K562 (cell line): ENCODE results near the gene ACTL10. TPM values are rescaled to one million over a fixed set of nuclear protein-coding genes. Genes with fewer than 3 reads are reported as not detected.

Source experiments
- CCAR2 ChIP-seq: fragments of 200-400 bp; formaldehyde crosslinking; IDR thresholded peaks from 2 replicates; pipeline ENCODE4 v1.6.1; 2017; ENCODE audit warnings: mild to moderate bottlenecking, low read depth, low read length
- CREBBP ChIP-seq: IDR thresholded peaks from one replicate; pipeline ENCODE4 v1.6.1; 2012; ENCODE audit warnings: low read depth, mild to moderate bottlenecking, control low read depth, inconsistent platforms, low read length
- E2F5 ChIP-seq: sonication (generic); formaldehyde crosslinking; IDR thresholded peaks from 2 replicates; pipeline ENCODE4 v1.8.0; 2022; ENCODE audit warnings: mild to moderate bottlenecking, missing genetic modification reagents
- ELK3 ChIP-seq: fragments of 450-650 bp; formaldehyde crosslinking; IDR thresholded peaks from 2 replicates; pipeline ENCODE4 v1.4.0; 2020; ENCODE audit warnings: mild to moderate bottlenecking
- HDAC1 ChIP-seq, 2 experiments: fragments of 450-650 bp; IDR thresholded peaks; 2 replicates each; pipeline ENCODE4 v1.6.1; 2016 to 2017; ENCODE audit warnings: inconsistent platforms in 1 of 2, mild to moderate bottlenecking in 1 of 2, moderate library complexity in 1 of 2
- MITF ChIP-seq: IDR thresholded peaks from 2 replicates; pipeline ENCODE4 v1.6.1; 2014; ENCODE audit warnings: antibody characterized with exemption
- MYNN ChIP-seq, 2 experiments: sonication (generic); formaldehyde crosslinking in 1 of 2; IDR thresholded peaks; 2 replicates each; pipeline versions ENCODE4 v1.5.0 to v1.6.1; 2016 to 2020; ENCODE audit warnings: antibody characterized with exemption in 1 of 2, missing genetic modification reagents in 1 of 2
- NFE2L1 ChIP-seq: fragments of 450-650 bp; IDR thresholded peaks from 2 replicates; pipeline ENCODE4 v1.6.1; 2016; ENCODE audit warnings: missing genetic modification characterization, low read depth, mild to moderate bottlenecking, missing compliant biosample characterization, moderate library complexity, borderline replicate concordance
- NFXL1 ChIP-seq: fragments of 450-650 bp; formaldehyde crosslinking; IDR thresholded peaks from 2 replicates; pipeline ENCODE4 v1.4.0; 2021; ENCODE audit warnings: mild to moderate bottlenecking
- PCBP1 ChIP-seq: fragments of 200-400 bp; formaldehyde crosslinking; IDR thresholded peaks from 2 replicates; pipeline ENCODE4 v1.6.1; 2018; ENCODE audit warnings: mild to moderate bottlenecking, low read depth, low read length; ENCODE audit not compliant: poor library complexity, severe bottlenecking
- RBBP5 ChIP-seq: fragments of 200-600 bp; sonication (generic); IDR thresholded peaks from 2 replicates; pipeline ENCODE4 v1.6.1; 2012; ENCODE audit warnings: borderline replicate concordance, mild to moderate bottlenecking, low read length, control low read depth, inconsistent platforms; ENCODE audit not compliant: insufficient read depth, poor library complexity, severe bottlenecking
- SMAD4 ChIP-seq: fragments of 250-450 bp; sonication (Bioruptor Pico); conservative IDR thresholded peaks from 2 replicates; pipeline ENCODE4 v1.8.0; 2021; ENCODE audit warnings: inconsistent platforms, mild to moderate bottlenecking, moderate library complexity
- U2AF1 ChIP-seq: fragments of 200-400 bp; formaldehyde crosslinking; optimal IDR thresholded peaks from 2 replicates; pipeline ENCODE3; 2017; ENCODE audit warnings: mild to moderate bottlenecking, low read depth, low read length, moderate library complexity
- ZNF121 ChIP-seq: sonication (generic); formaldehyde crosslinking; conservative IDR thresholded peaks from 2 replicates; pipeline ENCODE4 v1.8.0; 2022; ENCODE audit warnings: missing genetic modification reagents
- ZNF184 ChIP-seq: sonication (generic); formaldehyde crosslinking; IDR thresholded peaks from 2 replicates; pipeline ENCODE4 v1.5.0; 2020; ENCODE audit warnings: missing genetic modification reagents
- ZNF217 ChIP-seq: sonication (generic); formaldehyde crosslinking; IDR thresholded peaks from 2 replicates; pipeline ENCODE4 v1.8.0; 2022; ENCODE audit warnings: mild to moderate bottlenecking, missing genetic modification reagents
- ZNF408 ChIP-seq: fragments of 250-450 bp; sonication (Bioruptor Pico); IDR thresholded peaks from 2 replicates; pipeline ENCODE4 v1.4.0; 2020; ENCODE audit warnings: low read depth, mild to moderate bottlenecking, moderate library complexity
- ZNF511 ChIP-seq: sonication (generic); formaldehyde crosslinking; IDR thresholded peaks from 2 replicates; pipeline ENCODE4 v1.8.0; 2022; ENCODE audit warnings: mild to moderate bottlenecking, missing genetic modification reagents
- ZNF79 ChIP-seq: fragments of 250-450 bp; sonication (Bioruptor Pico); IDR thresholded peaks from 2 replicates; pipeline ENCODE4 v1.4.0; 2020; ENCODE audit warnings: low read depth, mild to moderate bottlenecking, moderate library complexity
- polyA plus RNA-seq, 8 experiments: library from polyadenylated mRNA; depleted of rRNA in 4 of 8; stranded (reverse) in 5 of 8; unstranded in 3 of 8; fragments of >200 nt; fragmentation: Nextera tagmentation in 2 of 8; fragmentation: Illumina TruSeq in 1 of 8; extraction: Ambion mirVana in 2 of 8; extraction: Trizol in 1 of 8; gene quantifications; 2 replicates each; pipeline versions ENCODE4 v1.2.1 to v1.2.3, GENCODE V29; 2011 to 2014; ENCODE audit warnings: inconsistent platforms in 1 of 8, missing spikeins in 1 of 8
- total RNA-seq, 7 experiments: library from RNA; depleted of rRNA in 6 of 7; stranded (reverse); fragments of >200 nt in 6 of 7; fragmentation: Illumina TruSeq in 2 of 7; extraction: Trizol in 2 of 7; gene quantifications; 2 replicates each; pipeline versions ENCODE4 v1.2.1 to v1.2.3, GENCODE V29; 2011 to 2021; ENCODE audit warnings: low replicate concordance in 1 of 7
- TF ChIP-seq, protein P1 (sequence below): fragments of 250-450 bp; sonication (Bioruptor Pico); IDR thresholded peaks from 2 replicates; pipeline ENCODE4 v1.8.0; 2021; ENCODE audit warnings: mild to moderate bottlenecking, moderate library complexity
- TF ChIP-seq, protein P2 (sequence below): sonication (generic); formaldehyde crosslinking; IDR thresholded peaks from 2 replicates; pipeline ENCODE4 v1.8.1; 2022; ENCODE audit warnings: missing genetic modification reagents

The ACTL10 gene
- total and polyA plus RNA-seq, 9 of the 15 experiments (the other 6 are each of a cell fraction or from before 2014, with no cell fraction given): 0.07 to 0.14 TPM; not detected in 7

- TF ChIP-seq ZNF408 (CRISPR knock-in tag) (no peak), ZNF217 (CRISPR knock-in tag) (no peak), E2F5 (CRISPR knock-in tag) (no peak), NFE2L1 (tag) (no peak), U2AF1 (no peak), SMAD4 (CRISPR knock-in tag) (peak; percentile 58; the same call in 1 of the 2 replicates), PCBP1 (no peak), ZNF511 (no peak), MYNN (IDR thresholded peaks at IDR 0.05) (no peak), MYNN (CRISPR knock-in tag; IDR thresholded peaks at IDR 0.05) (no peak), ZNF79 (CRISPR knock-in tag) (no peak), ZNF184 (no peak), CCAR2 (no peak), ELK3 (CRISPR knock-in tag) (no peak), ZNF121 (no peak), HDAC1 (IDR thresholded peaks at IDR 0.05) (peak in 1 of 2 experiments; percentile 68; a peak in 2 of 4 replicates), RBBP5 (peak; percentile 75), MITF (no peak), CREBBP (no peak), NFXL1 (CRISPR knock-in tag) (no peak)
- TF ChIP-seq, protein P1, sequence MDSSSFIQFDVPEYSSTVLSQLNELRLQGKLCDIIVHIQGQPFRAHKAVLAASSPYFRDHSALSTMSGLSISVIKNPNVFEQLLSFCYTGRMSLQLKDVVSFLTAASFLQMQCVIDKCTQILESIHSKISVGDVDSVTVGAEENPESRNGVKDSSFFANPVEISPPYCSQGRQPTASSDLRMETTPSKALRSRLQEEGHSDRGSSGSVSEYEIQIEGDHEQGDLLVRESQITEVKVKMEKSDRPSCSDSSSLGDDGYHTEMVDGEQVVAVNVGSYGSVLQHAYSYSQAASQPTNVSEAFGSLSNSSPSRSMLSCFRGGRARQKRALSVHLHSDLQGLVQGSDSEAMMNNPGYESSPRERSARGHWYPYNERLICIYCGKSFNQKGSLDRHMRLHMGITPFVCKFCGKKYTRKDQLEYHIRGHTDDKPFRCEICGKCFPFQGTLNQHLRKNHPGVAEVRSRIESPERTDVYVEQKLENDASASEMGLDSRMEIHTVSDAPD (CRISPR knock-in tag): no peak
- TF ChIP-seq, protein P2, sequence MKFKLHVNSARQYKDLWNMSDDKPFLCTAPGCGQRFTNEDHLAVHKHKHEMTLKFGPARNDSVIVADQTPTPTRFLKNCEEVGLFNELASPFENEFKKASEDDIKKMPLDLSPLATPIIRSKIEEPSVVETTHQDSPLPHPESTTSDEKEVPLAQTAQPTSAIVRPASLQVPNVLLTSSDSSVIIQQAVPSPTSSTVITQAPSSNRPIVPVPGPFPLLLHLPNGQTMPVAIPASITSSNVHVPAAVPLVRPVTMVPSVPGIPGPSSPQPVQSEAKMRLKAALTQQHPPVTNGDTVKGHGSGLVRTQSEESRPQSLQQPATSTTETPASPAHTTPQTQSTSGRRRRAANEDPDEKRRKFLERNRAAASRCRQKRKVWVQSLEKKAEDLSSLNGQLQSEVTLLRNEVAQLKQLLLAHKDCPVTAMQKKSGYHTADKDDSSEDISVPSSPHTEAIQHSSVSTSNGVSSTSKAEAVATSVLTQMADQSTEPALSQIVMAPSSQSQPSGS (CRISPR knock-in tag): no peak
Measured at GRCh38 chr20:33685328-33686099, 18.8 kb downstream of the ACTL10 start (continued).
